NCI-H748 (cell line): ENCODE measurements around the gene BMP4.
"Not testable (repeated sequence)": the region's sequence is repeated elsewhere in the genome, so short reads cannot be mapped to it uniquely, and the experiment has no call there.

Experiments
- DNase-seq: peaks from one replicate; lab custom pipeline; 2025; ENCODE audit not compliant: unreplicated experiment; lab: John Stamatoyannopoulos, UW

The BMP4 gene

GRCh38 chr14:53956427-53957201 is at the start of gene BMP4:
Gene BMP4, minus strand, starts transcription at chr14:53956825. Its CDS starts 4,603 bp downstream, at chr14:53952222.
- peak; percentile 68 for DNase-seq

GRCh38 chr14:54003064-54003463 is 46.4 kb upstream of the BMP4 start:
- no peak for DNase-seq

GRCh38 chr14:54002653-54003052 is 46.0 kb upstream of the BMP4 start:
- DNase-seq, result no peak

- no peak for DNase-seq
Measured at GRCh38 chr14:54001189-54001878, 44.7 kb upstream of the BMP4 start.

- DNase-seq, result no peak
Measured at GRCh38 chr14:54000341-54000811, 43.8 kb upstream of the BMP4 start.

GRCh38 chr14:53999061-53999488 is 42.5 kb upstream of the BMP4 start:
- DNase-seq, result no peak

GRCh38 chr14:53996041-53996440 is 39.4 kb upstream of the BMP4 start:
- no peak for DNase-seq

GRCh38 chr14:53993920-53994607 is 37.4 kb upstream of the BMP4 start:
- DNase-seq, result no peak

GRCh38 chr14:53990978-53991377 is 34.4 kb upstream of the BMP4 start:
- no peak for DNase-seq

- DNase-seq, result not testable (repeated sequence)
Measured at GRCh38 chr14:53986718-53987117, 30.1 kb upstream of the BMP4 start.

- DNase-seq, result not testable (repeated sequence)
Measured at GRCh38 chr14:53984958-53985357, 28.3 kb upstream of the BMP4 start.

- no peak for DNase-seq
Measured at GRCh38 chr14:53983112-53983511, 26.5 kb upstream of the BMP4 start.

- no peak for DNase-seq
Measured at GRCh38 chr14:53982546-53982945, 25.9 kb upstream of the BMP4 start.

GRCh38 chr14:53979747-53980642 is 23.4 kb upstream of the BMP4 start:
- DNase-seq, result no peak

- DNase-seq, result no peak
Measured at GRCh38 chr14:53979113-53979681, 22.6 kb upstream of the BMP4 start.

GRCh38 chr14:53978194-53978593 is 21.6 kb upstream of the BMP4 start:
- DNase-seq, result no peak

GRCh38 chr14:53975444-53975843 is 18.8 kb upstream of the BMP4 start:
- no peak for DNase-seq

- no peak for DNase-seq
Measured at GRCh38 chr14:53971521-53971920, 14.9 kb upstream of the BMP4 start.

- no peak for DNase-seq
Measured at GRCh38 chr14:53969326-53969725, 12.7 kb upstream of the BMP4 start.

- DNase-seq, result no peak
Measured at GRCh38 chr14:53968726-53969125, 12.1 kb upstream of the BMP4 start.
